ENCODE measurements around the gene PTPRJ.

DNA sequence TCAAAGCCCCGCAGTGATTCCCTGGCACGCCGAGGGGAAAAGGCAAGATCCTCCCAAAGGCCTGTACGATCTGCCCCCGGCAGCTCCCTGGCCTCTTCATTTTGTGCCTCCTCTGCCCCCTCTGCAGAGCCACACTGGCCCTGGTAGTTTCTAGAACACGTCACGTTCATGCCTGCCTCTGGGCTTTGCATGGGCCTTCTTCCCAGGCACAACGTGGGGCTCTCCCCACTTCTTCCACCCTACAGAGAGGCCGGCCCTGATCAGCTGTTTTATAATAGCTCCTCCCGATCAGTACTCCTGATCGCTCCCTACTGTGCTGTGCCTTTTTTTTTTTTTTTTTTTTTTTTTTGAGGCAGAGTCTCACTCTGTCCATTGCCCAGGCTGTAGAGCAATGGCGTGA lies 78.4 kb downstream of the PTPRJ start:
- TF ChIP-seq CTCF (IDR thresholded peaks at IDR 0.05; ENCODE audit: poor library complexity), result no peak
- TF ChIP-seq EZH2 (IDR thresholded peaks at IDR 0.05; ENCODE audit: borderline replicate concordance), result no peak
- TF ChIP-seq EZH2phosphoT487 (IDR thresholded peaks at IDR 0.05; ENCODE audit: low read depth, severe bottlenecking, unreplicated experiment), result no peak

Data from hepatocyte (in vitro differentiated cells).